ACC112 (cell line): Measurements from ENCODE around the gene MAML1.
"Not testable (repeated sequence)": the region's sequence is repeated elsewhere in the genome, so short reads cannot be mapped to it uniquely, and the experiment has no call there.

Experiments
- H2AFZ ChIP-seq: fragments of 200-600 bp; sonication (generic); one replicate; pipeline ENCODE4 v1.6.0; 2017; ENCODE audit warnings: antibody characterized with exemption, low read length; ENCODE audit not compliant: unreplicated experiment
- H3K27ac ChIP-seq: fragments of 200-600 bp; sonication (generic); 2 replicates; pipeline ENCODE4 v1.5.1; 2014; ENCODE audit warnings: low read depth, mild to moderate bottlenecking, antibody characterized with exemption, low read length, moderate library complexity
- H3K27me3 ChIP-seq: fragments of 200-600 bp; sonication (generic); 2 replicates; pipeline ENCODE4 v1.6.1; 2014; ENCODE audit warnings: mild to moderate bottlenecking, antibody characterized with exemption, low read length, moderate library complexity, mixed read lengths; ENCODE audit not compliant: insufficient read depth
- H3K36me3 ChIP-seq: fragments of 200-600 bp; sonication (generic); 2 replicates; pipeline ENCODE4 v1.6.1; 2016; ENCODE audit warnings: mild to moderate bottlenecking, antibody characterized with exemption, low read length, moderate library complexity, mixed read lengths; ENCODE audit not compliant: insufficient read depth
- H3K4me1 ChIP-seq: fragments of 200-600 bp; sonication (generic); one replicate; pipeline ENCODE4 v1.6.1; 2016; ENCODE audit warnings: low read length, mixed read lengths; ENCODE audit not compliant: insufficient read depth, unreplicated experiment, control insufficient read depth
- H3K4me3 ChIP-seq: fragments of 200-600 bp; sonication (generic); 2 replicates; pipeline ENCODE4 v1.5.1; 2014; ENCODE audit warnings: mild to moderate bottlenecking, low read depth, low read length
- H3K79me2 ChIP-seq: fragments of 200-600 bp; sonication (generic); one replicate; pipeline ENCODE4 v1.6.0; 2016; ENCODE audit warnings: low read length; ENCODE audit not compliant: control insufficient read depth, unreplicated experiment, insufficient read depth

The MAML1 gene

DNA sequence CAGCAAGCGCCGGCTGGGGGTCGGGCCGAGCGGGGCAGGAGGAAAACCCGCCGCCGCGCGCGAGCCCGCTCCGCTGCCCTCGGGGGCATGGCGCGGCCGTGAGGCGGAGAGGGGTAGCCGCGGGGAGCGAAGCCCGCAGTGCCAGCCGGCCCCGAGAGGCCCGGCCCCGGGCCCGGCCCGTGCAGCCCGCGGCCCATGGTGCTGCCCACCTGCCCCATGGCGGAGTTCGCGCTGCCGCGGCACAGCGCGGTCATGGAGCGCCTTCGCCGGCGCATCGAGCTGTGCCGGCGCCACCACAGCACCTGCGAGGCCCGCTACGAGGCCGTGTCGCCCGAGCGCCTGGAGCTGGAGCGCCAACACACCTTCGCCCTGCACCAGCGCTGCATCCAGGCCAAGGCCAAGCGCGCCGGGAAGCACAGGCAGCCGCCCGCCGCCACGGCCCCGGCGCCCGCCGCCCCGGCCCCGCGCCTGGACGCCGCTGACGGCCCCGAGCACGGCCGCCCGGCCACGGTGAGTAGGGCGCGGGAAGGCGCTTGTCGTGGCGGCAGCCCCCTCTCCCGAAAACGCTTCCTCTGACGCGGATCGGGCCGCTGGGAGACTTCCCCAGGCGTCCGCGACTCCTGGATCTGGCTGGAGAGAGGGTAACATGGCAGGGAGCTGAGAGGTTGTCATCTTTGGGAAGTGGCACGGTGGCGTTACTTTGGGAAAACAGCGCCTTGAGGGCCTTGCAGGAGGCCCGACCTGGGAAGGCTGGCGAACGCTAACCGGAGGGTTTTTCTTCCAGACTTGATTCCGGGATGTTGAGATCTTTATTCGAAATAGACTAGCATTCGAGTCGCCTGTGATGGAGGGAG lies 523 bp downstream of the MAML1 start:
- H3K79me2 ChIP-seq = peaks cover 54% of the 10 kb centered on the region
- peaks cover 24% of the 10 kb centered on the region for H3K4me1 ChIP-seq
- H3K4me3 ChIP-seq = peak overlapping the region; percentile 87
- H3K27me3 ChIP-seq = no peaks in the 10 kb centered on the region
- peak overlapping the region; percentile 84 for H2AFZ ChIP-seq
- H3K27ac ChIP-seq = peak overlapping the region; percentile 80
- peaks cover 13% of the 10 kb centered on the region for H3K36me3 ChIP-seq

DNA sequence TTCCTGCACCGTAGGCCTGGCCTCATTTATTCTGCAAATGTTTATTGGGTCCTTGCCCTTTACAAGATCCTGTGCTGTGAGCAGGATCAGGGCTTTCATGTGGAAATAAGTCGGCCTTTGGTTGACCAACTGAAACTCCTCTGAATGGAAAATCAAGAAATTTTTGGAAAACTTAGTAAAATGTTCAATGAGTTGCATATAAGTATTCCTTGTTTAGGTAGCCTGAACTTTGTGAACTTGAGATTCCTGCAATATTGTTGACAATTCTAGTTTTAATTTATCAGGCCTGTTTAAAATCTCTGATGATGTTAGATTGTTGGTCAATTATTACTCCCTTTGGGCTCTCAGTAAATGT lies 1.1 kb downstream of the MAML1 start:
- Histone ChIP-seq H3K4me3 (peak overlapping the region; percentile 87), H3K27ac (peak overlapping the region; percentile 26), H3K36me3 (peaks cover 12% of the 10 kb centered on the region), H2AFZ (peak overlapping the region; percentile 69), H3K27me3 (no peaks in the 10 kb centered on the region), H3K79me2 (peaks cover 60% of the 10 kb centered on the region), H3K4me1 (peaks cover 24% of the 10 kb centered on the region)

DNA sequence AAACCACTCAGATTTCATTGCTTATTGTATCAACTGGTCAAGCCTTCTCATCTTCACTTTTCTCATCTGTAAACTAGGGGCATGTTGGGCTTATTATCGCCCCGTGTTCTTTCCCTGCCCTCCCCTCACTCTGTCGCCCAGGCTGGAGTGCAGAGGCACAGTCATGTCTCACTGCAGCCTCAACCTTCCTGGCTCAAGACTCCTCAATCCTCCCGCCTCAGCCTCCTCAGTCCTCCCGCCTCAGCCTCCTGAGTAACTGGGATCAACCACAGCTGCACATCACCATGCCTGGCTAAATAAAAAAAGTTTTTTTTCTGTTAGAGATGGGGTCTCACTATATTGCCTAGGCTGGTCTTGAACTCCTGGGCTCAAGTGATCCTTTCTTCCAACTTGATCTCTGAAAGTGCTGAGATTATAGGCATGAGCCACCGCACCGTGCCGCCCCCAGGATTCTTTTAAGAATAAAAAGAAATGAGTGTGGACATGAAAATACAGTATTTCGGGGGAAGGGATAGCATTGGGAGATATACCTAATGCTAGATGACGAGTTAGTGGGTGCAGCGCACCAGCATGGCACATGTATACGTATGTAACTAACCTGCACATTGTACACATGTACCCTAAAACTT lies 2.0 kb downstream of the MAML1 start:
- H3K4me1 ChIP-seq = peaks cover 24% of the 10 kb centered on the region
- peaks cover 69% of the 10 kb centered on the region for H3K79me2 ChIP-seq
- H3K27ac ChIP-seq = 0 out of 2 replicates have a peak overlapping the region, but pooled peaks have one; percentile 3
- H2AFZ ChIP-seq = no peak overlapping the region
- peak overlapping the region; percentile 87 for H3K4me3 ChIP-seq
- H3K27me3 ChIP-seq = no peaks in the 10 kb centered on the region
- peaks cover 9% of the 10 kb centered on the region for H3K36me3 ChIP-seq

DNA sequence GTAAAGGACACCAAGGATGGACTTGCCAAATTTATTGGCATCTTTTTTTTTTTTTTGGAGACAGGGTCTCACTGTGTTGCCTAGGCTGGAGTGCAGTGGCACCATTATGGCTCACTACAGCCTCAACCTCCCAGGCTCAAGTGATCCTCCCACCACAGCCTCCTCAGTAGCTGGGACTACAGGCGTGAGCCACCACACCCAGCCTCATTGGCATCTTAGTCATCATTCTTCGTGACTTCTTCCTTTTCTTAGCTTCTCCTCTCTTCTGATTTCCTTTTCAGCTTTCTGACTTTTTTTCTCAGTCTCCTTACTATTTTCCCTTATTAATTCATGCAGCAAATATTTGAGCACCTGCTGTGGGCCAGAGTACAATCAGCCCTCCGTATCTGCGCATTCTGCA lies 6.1 kb downstream of the MAML1 start:
- Histone ChIP-seq H3K27me3 (no peaks in the 10 kb centered on the region), H3K27ac (no peak overlapping the region), H3K79me2 (peaks cover 81% of the 10 kb centered on the region), H3K36me3 (peaks cover 5% of the 10 kb centered on the region; the same call in 1 of the 2 replicates), H2AFZ (no peak overlapping the region), H3K4me1 (peaks cover 11% of the 10 kb centered on the region), H3K4me3 (no peak overlapping the region)

DNA sequence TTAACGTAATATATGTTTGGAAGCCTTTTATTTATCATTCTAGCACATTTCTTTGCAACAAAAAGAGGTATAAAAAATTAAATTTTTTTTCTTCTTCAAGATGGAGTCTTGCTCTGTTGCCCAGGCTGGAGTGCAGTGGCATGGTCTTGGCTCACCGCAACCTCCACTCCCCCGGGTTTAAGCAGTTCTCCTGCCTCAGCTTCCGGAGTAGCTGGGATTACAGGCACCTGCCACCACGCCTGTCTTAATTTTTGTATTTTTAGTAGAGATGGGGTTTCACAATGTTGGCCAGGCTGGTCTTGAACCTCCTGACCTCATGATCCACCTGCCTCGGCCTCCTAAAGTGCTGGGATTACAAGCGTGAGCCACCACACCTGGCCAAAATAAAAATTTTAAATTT lies 11.5 kb downstream of the MAML1 start:
- H3K4me3 ChIP-seq, H3K36me3 ChIP-seq, H3K4me1 ChIP-seq, H2AFZ ChIP-seq, H3K27ac ChIP-seq, H3K27me3 ChIP-seq: not testable (repeated sequence)
- peaks cover 68% of the 10 kb centered on the region for H3K79me2 ChIP-seq

DNA sequence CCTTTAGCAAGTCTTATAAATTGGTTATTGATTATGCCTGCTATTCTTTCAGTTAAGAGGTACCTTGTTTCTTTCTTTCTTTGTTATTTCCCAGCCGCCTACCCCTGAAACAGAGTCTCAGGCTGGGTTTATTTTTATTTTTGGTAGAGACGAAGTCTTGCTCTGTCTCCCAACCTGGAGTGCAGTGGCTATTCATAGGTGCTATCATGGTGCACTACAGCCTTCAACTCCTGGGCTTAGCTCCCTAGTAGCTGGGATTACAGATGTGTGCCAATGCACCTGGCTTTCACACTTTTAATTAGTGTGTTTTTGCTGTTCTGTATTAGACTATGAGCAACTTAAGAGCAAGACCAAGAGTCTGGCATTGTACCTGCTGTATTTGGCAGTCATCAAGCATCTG lies 14.2 kb downstream of the MAML1 start:
- Histone ChIP-seq H3K27ac (no peak overlapping the region), H3K4me3 (no peak overlapping the region), H2AFZ (no peak overlapping the region), H3K4me1 (no peaks in the 10 kb centered on the region), H3K36me3 (peaks cover 4% of the 10 kb centered on the region; the same call in 1 of the 2 replicates), H3K79me2 (peaks cover 70% of the 10 kb centered on the region), H3K27me3 (no peaks in the 10 kb centered on the region)

DNA sequence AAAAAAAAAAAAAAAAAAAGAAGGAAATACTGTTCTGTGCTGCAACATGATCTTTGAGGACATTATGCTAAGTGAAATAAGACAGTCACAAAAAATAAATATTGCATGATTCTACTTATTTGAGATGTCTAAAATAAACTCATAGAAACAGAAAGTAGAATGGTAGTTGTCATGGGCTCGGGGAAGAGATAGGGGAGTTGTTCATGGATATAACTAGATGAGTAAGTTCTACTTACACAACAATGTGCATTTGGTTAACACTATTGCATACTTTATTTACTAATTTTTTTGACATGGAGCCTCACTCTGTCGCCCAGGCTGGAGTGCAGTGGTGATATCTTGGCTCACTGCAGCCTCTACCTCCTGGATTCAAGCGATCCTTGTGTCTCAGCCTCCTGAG lies 15.2 kb downstream of the MAML1 start:
- peaks cover 4% of the 10 kb centered on the region; the same call in 1 of the 2 replicates for H3K36me3 ChIP-seq
- no peak overlapping the region for H2AFZ ChIP-seq
- H3K79me2 ChIP-seq = peaks cover 69% of the 10 kb centered on the region
- no peak overlapping the region for H3K27ac ChIP-seq
- no peaks in the 10 kb centered on the region for H3K4me1 ChIP-seq
- H3K27me3 ChIP-seq = no peaks in the 10 kb centered on the region
- no peak overlapping the region for H3K4me3 ChIP-seq

DNA sequence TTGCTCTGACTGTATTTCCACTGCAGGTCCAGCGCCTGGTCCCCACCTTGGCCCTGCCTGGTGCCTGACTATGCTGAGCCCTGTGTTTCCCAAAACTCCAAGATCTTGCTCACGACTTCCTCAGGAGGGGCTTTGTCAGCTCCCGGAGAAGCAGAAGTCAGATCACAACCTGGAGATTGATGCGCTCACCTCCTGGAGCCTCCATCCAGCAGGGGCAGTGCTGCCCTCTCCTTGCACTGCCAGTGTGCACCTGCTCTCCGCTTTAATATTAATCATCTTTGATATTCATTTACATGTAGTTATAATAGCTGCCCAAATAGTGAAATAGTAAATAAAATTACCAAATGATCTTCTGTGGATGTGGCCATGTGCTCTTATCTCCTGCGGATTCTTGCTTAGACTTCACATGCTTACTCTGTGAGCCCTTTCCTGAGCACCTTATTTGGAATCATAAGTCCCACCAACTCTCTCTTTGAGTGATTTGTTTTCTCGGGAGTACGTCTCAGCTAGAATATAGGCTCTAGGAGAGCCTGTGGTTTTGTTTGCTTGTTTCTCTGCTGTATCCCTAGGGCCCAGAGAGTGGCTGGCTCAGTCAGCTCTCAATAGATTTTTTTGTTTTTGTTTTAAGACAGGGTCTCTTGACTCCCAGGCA lies 17.4 kb downstream of the MAML1 start:
- peaks cover 4% of the 10 kb centered on the region; the same call in 1 of the 2 replicates for H3K36me3 ChIP-seq
- no peak overlapping the region for H3K27ac ChIP-seq
- H3K79me2 ChIP-seq = peaks cover 79% of the 10 kb centered on the region

DNA sequence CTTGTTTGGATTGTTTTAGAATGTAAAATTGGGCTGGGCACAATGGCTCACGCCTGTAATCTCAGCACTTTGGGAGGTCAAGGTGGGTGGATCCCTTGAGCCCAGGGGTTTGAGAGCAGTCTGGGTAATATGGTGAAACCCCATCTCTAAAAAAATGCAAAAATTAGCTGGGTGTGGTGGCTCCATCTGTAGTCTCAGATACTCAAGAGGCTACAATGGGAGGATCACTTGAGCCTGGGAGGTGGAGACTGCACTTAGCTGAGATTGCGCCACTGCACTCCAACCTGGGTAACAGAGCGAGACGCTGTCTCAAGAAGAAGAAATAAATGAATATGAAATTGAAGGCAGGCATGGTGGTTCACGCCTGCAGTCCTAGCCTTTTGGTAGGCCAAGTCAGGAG lies 21.3 kb downstream of the MAML1 start:
- H3K36me3 ChIP-seq = peaks cover 4% of the 10 kb centered on the region; the same call in 1 of the 2 replicates
- no peaks in the 10 kb centered on the region for H3K27me3 ChIP-seq
- H3K27ac ChIP-seq = no peak overlapping the region
- H2AFZ ChIP-seq = no peak overlapping the region
- no peaks in the 10 kb centered on the region for H3K4me1 ChIP-seq
- H3K4me3 ChIP-seq = no peak overlapping the region
- H3K79me2 ChIP-seq = peaks cover 76% of the 10 kb centered on the region

More for the DNA sequence above, 17.4 kb downstream of the MAML1 start:
- Histone ChIP-seq H2AFZ (no peak overlapping the region), H3K4me1 (no peaks in the 10 kb centered on the region), H3K4me3 (no peak overlapping the region), H3K27me3 (no peaks in the 10 kb centered on the region)

DNA sequence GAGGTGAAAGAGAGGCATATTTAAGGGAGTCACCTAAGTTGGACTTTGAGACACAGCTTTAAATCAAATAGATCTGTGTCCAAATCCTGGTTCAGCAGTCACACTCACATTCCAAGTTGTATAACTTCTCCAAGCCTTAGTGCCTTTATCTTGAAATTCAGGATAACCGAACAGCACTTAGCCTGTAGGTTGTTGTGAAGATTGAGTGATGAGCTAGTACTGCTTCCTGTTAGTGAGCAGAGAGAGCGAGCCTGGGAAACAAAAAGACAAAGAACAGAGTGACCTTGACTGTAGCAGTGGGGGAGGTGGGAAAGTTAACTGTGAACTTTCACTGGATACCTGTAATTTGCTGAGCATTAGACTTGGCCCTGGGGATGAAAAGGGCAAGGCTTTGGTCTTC lies 22.4 kb downstream of the MAML1 start:
- Histone ChIP-seq H2AFZ (no peak overlapping the region), H3K36me3 (peaks cover 3% of the 10 kb centered on the region; the same call in 1 of the 2 replicates), H3K27ac (no peak overlapping the region), H3K4me3 (no peak overlapping the region), H3K79me2 (peaks cover 77% of the 10 kb centered on the region), H3K27me3 (no peaks in the 10 kb centered on the region), H3K4me1 (peaks cover 7% of the 10 kb centered on the region)
